B cell (primary cell): ENCODE results near the gene TAF10. TPM values are rescaled to one million over a fixed set of nuclear protein-coding genes. Genes with fewer than 3 reads are reported as not detected.

ENCODE experiments used
- ATAC-seq: fragments of 200-7000 bp; cut with Tn5 transposase; one replicate; pipeline ENCODE4 v1.10.0; 2021; ENCODE audit warnings: low read depth, mild to moderate bottlenecking, moderate number of reproducible peaks, moderate library complexity
- CTCF ChIA-PET: fragments of 350-600 bp; sonication (Branson Sonifier 250); formaldehyde crosslinking; loops from one replicate; lab custom pipeline; 2021; ENCODE audit warnings: antibody characterized with exemption, inconsistent platforms; lab: Charles Lee
- POLR2A ChIA-PET: fragments of 350-600 bp; sonication (Branson Sonifier 250); formaldehyde crosslinking; loops from one replicate; lab custom pipeline; 2021; ENCODE audit warnings: antibody characterized with exemption; lab: Charles Lee
- DNase-seq: peaks from one replicate; pipeline ENCODE4 v3.0.0; 2013
- H2AFZ ChIP-seq: 2 replicates; pipeline ENCODE4 v1.6.1; 2012; ENCODE audit warnings: mild to moderate bottlenecking, low read depth, low read length; ENCODE audit not compliant: insufficient read depth, poor library complexity, severe bottlenecking
- H3K27ac ChIP-seq, 2 donors: 1 replicate in 1 of 2; 2 replicates in 1 of 2; pipeline ENCODE4 v1.5.1; 2012 to 2013; ENCODE audit warnings: low read length in 2 of 2, mild to moderate bottlenecking in 2 of 2, moderate library complexity in 1 of 2
- H3K27me3 ChIP-seq, 4 experiments: fragments of 200-600 bp in 1 of 4; sonication (generic) in 1 of 4; replicated peaks in 1 of 4; 1 replicate in 2 of 4; 2 replicates in 2 of 4; pipeline versions ENCODE4 v1.6.1 to v1.7.0; 2013 to 2016; ENCODE audit warnings: low read length in 3 of 4, mild to moderate bottlenecking in 2 of 4, mixed read lengths in 1 of 4, moderate library complexity in 1 of 4; ENCODE audit not compliant: insufficient read depth in 4 of 4, control insufficient read depth in 3 of 4; ENCODE audit errors: control extremely low read depth in 1 of 4
- H3K36me3 ChIP-seq, 2 experiments: replicated peaks in 1 of 2; 1 replicate in 1 of 2; 2 replicates in 1 of 2; pipeline versions ENCODE4 v1.6.1 to v1.7.1; 2013; ENCODE audit warnings: low read length in 1 of 2; ENCODE audit not compliant: insufficient read depth in 2 of 2, control insufficient read depth in 1 of 2; ENCODE audit errors: control extremely low read depth in 1 of 2, extremely low read depth in 1 of 2
- H3K4me1 ChIP-seq, 2 donors: fragments of 200-600 bp in 1 of 2; sonication (generic) in 1 of 2; 1 replicate in 1 of 2; 2 replicates in 1 of 2; pipeline versions ENCODE4 v1.5.1 to v1.6.1; 2013 to 2017; ENCODE audit warnings: low read length in 2 of 2; ENCODE audit not compliant: control insufficient read depth in 2 of 2, insufficient read depth in 2 of 2
- H3K4me2 ChIP-seq: replicated peaks from 2 replicates; pipeline ENCODE3; 2012; ENCODE audit warnings: mild to moderate bottlenecking, low read depth, low read length; ENCODE audit not compliant: poor library complexity, severe bottlenecking
- H3K4me3 ChIP-seq, 5 experiments: fragments of 200-600 bp in 1 of 5; sonication (generic) in 1 of 5; 1 replicate in 3 of 5; 2 replicates in 2 of 5; pipeline versions ENCODE4 v1.5.1 to v1.7.0; 2011 to 2016; ENCODE audit warnings: low read length in 4 of 5, mild to moderate bottlenecking in 4 of 5, low read depth in 2 of 5, control low read depth in 1 of 5, moderate library complexity in 1 of 5; ENCODE audit not compliant: insufficient read depth in 1 of 5; ENCODE audit errors: control extremely low read depth in 1 of 5, extremely low read depth in 1 of 5
- H3K79me2 ChIP-seq: fragments of 200-600 bp; sonication (generic); one replicate; pipeline ENCODE4 v1.6.0; 2016; ENCODE audit warnings: low read length; ENCODE audit not compliant: control insufficient read depth, insufficient read depth
- H3K9ac ChIP-seq: fragments of 200-600 bp; sonication (generic); 2 replicates; pipeline ENCODE4 v1.6.1; 2017; ENCODE audit warnings: mild to moderate bottlenecking, low read length, moderate library complexity
- H3K9me3 ChIP-seq, 3 donors: one replicate each; pipeline versions ENCODE4 v1.6.1 to v1.7.1; 2013; ENCODE audit warnings: low read length in 2 of 3; ENCODE audit not compliant: control insufficient read depth in 2 of 3, insufficient read depth in 1 of 3; ENCODE audit errors: control extremely low read depth in 1 of 3
- H4K20me1 ChIP-seq: 2 replicates; pipeline ENCODE4 v1.6.0; 2012; ENCODE audit warnings: mild to moderate bottlenecking, low read length; ENCODE audit not compliant: insufficient read depth, control insufficient read depth, poor library complexity, severe bottlenecking
- H3K27ac Mint-ChIP-seq: one replicate; pipeline ENCODE4 v1.8.0; 2021; ENCODE audit warnings: mixed read lengths
- H3K27me3 Mint-ChIP-seq: one replicate; pipeline ENCODE4 v1.8.0; 2021; ENCODE audit warnings: mixed read lengths
- H3K4me1 Mint-ChIP-seq: one replicate; pipeline ENCODE4 v1.8.0; 2021; ENCODE audit warnings: mixed read lengths
- H3K4me3 Mint-ChIP-seq: one replicate; pipeline ENCODE4 v1.8.0; 2021; ENCODE audit warnings: mixed read lengths
- H3K9me3 Mint-ChIP-seq: one replicate; pipeline ENCODE4 v1.8.0; 2022; ENCODE audit warnings: mixed read lengths; ENCODE audit not compliant: insufficient read depth
- EZH2 ChIP-seq: IDR thresholded peaks from 2 replicates; pipeline ENCODE4 v1.6.1; 2012; ENCODE audit warnings: borderline replicate concordance, low read depth, mild to moderate bottlenecking, moderate library complexity, low read length; ENCODE audit not compliant: insufficient read depth, poor library complexity, severe bottlenecking
- WGBS: methylation state at CpG from one replicate; pipeline ENCODE4 v1.1.5; 2013; ENCODE audit warnings: missing lambda C conversion rate; ENCODE audit not compliant: insufficient coverage; 5-methylcytosine and 5-hydroxymethylcytosine counted together
- intact Hi-C: fragments of 100-400 bp; cut with micrococcal nuclease; formaldehyde crosslinking; loops from one replicate; pipeline ENCODE4 v1.10.0; 2022
- polyA plus RNA-seq: library from polyadenylated mRNA; depleted of rRNA; stranded (reverse); fragments of >200 nt; gene quantifications from 2 replicates; pipeline ENCODE4 v1.2.3, GENCODE V29; 2012
- total RNA-seq, 2 donors: library from RNA; stranded (reverse); fragments of 120-200 nt in 1 of 2; gene quantifications; 1 replicate in 1 of 2; 2 replicates in 1 of 2; pipeline versions ENCODE4 v1.2.3 to v1.2.4, GENCODE V29; 2013 to 2022
- TF ChIP-seq, protein P1 (sequence below): fragments of 200-600 bp; IDR thresholded peaks from one replicate; pipeline ENCODE4 v1.8.0; 2022; ENCODE audit warnings: antibody characterized with exemption, mild to moderate bottlenecking

The TAF10 gene
- total and polyA plus RNA-seq, 2 donors (not counting 1 experiment from before 2014, with no cell fraction given): 114 to 156 TPM

GRCh38 chr11:6655020-6655789 is 43.2 kb upstream of the TAF10 start:
- peak; percentile 35 for DNase-seq
- H3K4me1 Mint-ChIP-seq: peaks cover 9% of the 10 kb centered on the region
- Histone ChIP-seq H3K4me1 (peaks cover 10 to 12% of the 10 kb centered on the region in 2 donors), H3K4me3 (peak overlapping the region in 2 of 5 experiments; percentile 32), H3K9me3 (no peaks in the 10 kb centered on the region), H3K9ac (peak overlapping the region; percentile 20), H3K4me2 (peak overlapping the region; percentile 76), H3K36me3 (no peaks in the 10 kb centered on the region), H2AFZ (peak overlapping the region; percentile 66), H4K20me1 (no peaks in the 10 kb centered on the region), H3K79me2 (no peaks in the 10 kb centered on the region), H3K27ac (no peak overlapping the region), H3K27me3 (peaks cover 0 to 19% (median 12%) of the 10 kb centered on the region in 4 experiments)
- no peaks in the 10 kb centered on the region for H3K9me3 Mint-ChIP-seq
- peak; percentile 42 for TF ChIP-seq EZH2
- TF ChIP-seq, protein P1, sequence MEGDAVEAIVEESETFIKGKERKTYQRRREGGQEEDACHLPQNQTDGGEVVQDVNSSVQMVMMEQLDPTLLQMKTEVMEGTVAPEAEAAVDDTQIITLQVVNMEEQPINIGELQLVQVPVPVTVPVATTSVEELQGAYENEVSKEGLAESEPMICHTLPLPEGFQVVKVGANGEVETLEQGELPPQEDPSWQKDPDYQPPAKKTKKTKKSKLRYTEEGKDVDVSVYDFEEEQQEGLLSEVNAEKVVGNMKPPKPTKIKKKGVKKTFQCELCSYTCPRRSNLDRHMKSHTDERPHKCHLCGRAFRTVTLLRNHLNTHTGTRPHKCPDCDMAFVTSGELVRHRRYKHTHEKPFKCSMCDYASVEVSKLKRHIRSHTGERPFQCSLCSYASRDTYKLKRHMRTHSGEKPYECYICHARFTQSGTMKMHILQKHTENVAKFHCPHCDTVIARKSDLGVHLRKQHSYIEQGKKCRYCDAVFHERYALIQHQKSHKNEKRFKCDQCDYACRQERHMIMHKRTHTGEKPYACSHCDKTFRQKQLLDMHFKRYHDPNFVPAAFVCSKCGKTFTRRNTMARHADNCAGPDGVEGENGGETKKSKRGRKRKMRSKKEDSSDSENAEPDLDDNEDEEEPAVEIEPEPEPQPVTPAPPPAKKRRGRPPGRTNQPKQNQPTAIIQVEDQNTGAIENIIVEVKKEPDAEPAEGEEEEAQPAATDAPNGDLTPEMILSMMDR: no peak
- 9% methylated on average over 66 of the region's 84 CpGs for WGBS
- no peak overlapping the region for H3K4me3 Mint-ChIP-seq
- no peak overlapping the region for H3K27ac Mint-ChIP-seq
- peak; percentile 52 for ATAC-seq
- POLR2A ChIA-PET: interaction anchor here (0.6 kb wide), 1 partner anchor 51 kb away, joined by 4 read pairs; no protein-coding TSS in a partner anchor
- CTCF ChIA-PET: interaction anchor here (2.5 kb wide), 1 partner anchor 43 kb away, joined by 6 read pairs; the partner anchor contains the start of gene TAF10
- H3K27me3 Mint-ChIP-seq: peaks cover 13% of the 10 kb centered on the region
- intact Hi-C loops: no loop called here
